ENCODE data around the gene GLT8D1.

The GLT8D1 gene

GRCh38 chr3:52705688-52706686 lies at the start of gene GLT8D1, which contains the start of gene SPCS1:
Gene GLT8D1, minus strand, starts transcription at chr3:52705791. Its CDS starts 5,331 bp downstream, at chr3:52700460.
Gene SPCS1, plus strand, starts transcription at chr3:52706106. Its CDS starts 141 bp downstream, at chr3:52706247.
- peaks cover 26% of the 10 kb centered on the region for H3K4me1 Mint-ChIP-seq
- H3K36me3 Mint-ChIP-seq (ENCODE audit: low read depth): peaks cover 9% of the 10 kb centered on the region
- H3K27me3 Mint-ChIP-seq (ENCODE audit: low read depth): no peaks in the 10 kb centered on the region
- no peaks in the 10 kb centered on the region for H3K9me3 Mint-ChIP-seq
- H3K4me3 Mint-ChIP-seq: peak within 1 kb of the TSS; percentile 96 to 99 (median 98)
- TF ChIP-seq CTCF (IDR thresholded peaks at IDR 0.05; ENCODE audit: unreplicated experiment in 3 of 3): no peak
- H3K27ac Mint-ChIP-seq: peak within 1 kb of the TSS; percentile 96 to 97 (median 96)

GRCh38 chr3:52754373-52754772 lies 48.8 kb upstream of the GLT8D1 start:
- no peaks in the 10 kb centered on the region for H3K27me3 Mint-ChIP-seq (ENCODE audit: low read depth)
- no peaks in the 10 kb centered on the region for H3K9me3 Mint-ChIP-seq
- no peak for TF ChIP-seq CTCF (IDR thresholded peaks at IDR 0.05; ENCODE audit: unreplicated experiment in 3 of 3)
- no peaks in the 10 kb centered on the region for H3K4me1 Mint-ChIP-seq
- H3K4me3 Mint-ChIP-seq: no peak overlapping the region
- H3K27ac Mint-ChIP-seq: no peak overlapping the region
- H3K36me3 Mint-ChIP-seq (ENCODE audit: low read depth): peaks cover 84% of the 10 kb centered on the region

GRCh38 chr3:52752045-52752660 lies 46.6 kb upstream of the GLT8D1 start:
- H3K36me3 Mint-ChIP-seq (ENCODE audit: low read depth): peaks cover 76% of the 10 kb centered on the region
- no peaks in the 10 kb centered on the region for H3K4me1 Mint-ChIP-seq
- no peak overlapping the region for H3K4me3 Mint-ChIP-seq
- H3K27ac Mint-ChIP-seq: no peak overlapping the region
- no peak for TF ChIP-seq CTCF (IDR thresholded peaks at IDR 0.05; ENCODE audit: unreplicated experiment in 3 of 3)
- H3K27me3 Mint-ChIP-seq (ENCODE audit: low read depth): no peaks in the 10 kb centered on the region
- H3K9me3 Mint-ChIP-seq: no peaks in the 10 kb centered on the region

GRCh38 chr3:52743721-52744120 lies 38.1 kb upstream of the GLT8D1 start:
- Mint-ChIP-seq H3K36me3 (ENCODE audit: low read depth) (peaks cover 76% of the 10 kb centered on the region), H3K4me1 (no peaks in the 10 kb centered on the region), H3K27ac (no peak overlapping the region), H3K9me3 (no peaks in the 10 kb centered on the region), H3K27me3 (ENCODE audit: low read depth) (no peaks in the 10 kb centered on the region), H3K4me3 (no peak overlapping the region)
- TF ChIP-seq CTCF (IDR thresholded peaks at IDR 0.05; ENCODE audit: unreplicated experiment in 3 of 3): no peak

- Mint-ChIP-seq H3K36me3 (ENCODE audit: low read depth) (peaks cover 76% of the 10 kb centered on the region), H3K27ac (no peak overlapping the region), H3K9me3 (no peaks in the 10 kb centered on the region), H3K4me3 (no peak overlapping the region), H3K4me1 (no peaks in the 10 kb centered on the region), H3K27me3 (ENCODE audit: low read depth) (no peaks in the 10 kb centered on the region)
- TF ChIP-seq CTCF (IDR thresholded peaks at IDR 0.05; ENCODE audit: unreplicated experiment in 3 of 3): no peak
Measured at GRCh38 chr3:52743152-52743551, 37.6 kb upstream of the GLT8D1 start.
